ENCODE data around the gene CEP250.
"Not testable (repeated sequence)": the region's sequence is repeated elsewhere in the genome, so short reads cannot be mapped to it uniquely, and the experiment has no call there.

CEP250 gene

DNA sequence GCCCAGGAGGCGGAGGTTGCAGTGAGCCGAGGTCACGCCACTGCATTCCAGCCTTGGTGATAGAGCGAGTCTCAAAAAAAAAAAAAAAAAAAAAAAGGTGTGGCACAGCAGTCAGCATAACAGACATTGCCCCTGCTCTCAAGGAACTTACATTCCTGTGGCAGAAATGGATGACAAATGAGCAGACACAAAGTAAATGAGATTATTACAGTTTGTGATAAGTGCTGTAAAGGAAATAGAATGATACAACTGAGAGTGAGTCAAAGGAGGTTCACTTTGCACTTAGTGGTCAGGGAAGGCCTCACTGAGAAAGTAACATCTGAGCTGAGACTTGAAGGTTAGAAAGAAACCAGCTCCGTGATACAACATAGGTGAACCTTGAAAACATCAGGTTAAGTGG lies 36.4 kb downstream of the CEP250 start:
- DNase-seq (ENCODE audit: low spot score), result no peak

DNA sequence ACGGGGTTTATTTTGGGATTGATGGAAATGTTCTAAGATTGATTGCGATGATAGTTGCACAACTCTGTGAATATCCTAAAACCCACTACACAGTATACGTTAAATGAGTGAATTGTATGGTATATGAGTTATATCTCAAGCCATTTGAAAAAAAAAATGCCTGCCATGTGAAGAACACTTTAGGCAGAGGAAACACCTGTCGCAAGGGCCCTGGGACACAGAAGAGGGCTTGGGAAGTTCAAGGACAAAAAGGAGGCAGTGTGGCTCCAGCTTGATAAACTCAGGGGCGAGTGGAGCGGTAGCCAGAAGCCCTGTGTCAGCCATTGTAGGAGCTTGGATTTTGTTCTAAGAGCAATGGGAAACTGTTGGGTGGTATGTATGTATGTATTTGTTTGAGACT lies 37.0 kb downstream of the CEP250 start:
- DNase-seq (ENCODE audit: low spot score), result no peak

DNA sequence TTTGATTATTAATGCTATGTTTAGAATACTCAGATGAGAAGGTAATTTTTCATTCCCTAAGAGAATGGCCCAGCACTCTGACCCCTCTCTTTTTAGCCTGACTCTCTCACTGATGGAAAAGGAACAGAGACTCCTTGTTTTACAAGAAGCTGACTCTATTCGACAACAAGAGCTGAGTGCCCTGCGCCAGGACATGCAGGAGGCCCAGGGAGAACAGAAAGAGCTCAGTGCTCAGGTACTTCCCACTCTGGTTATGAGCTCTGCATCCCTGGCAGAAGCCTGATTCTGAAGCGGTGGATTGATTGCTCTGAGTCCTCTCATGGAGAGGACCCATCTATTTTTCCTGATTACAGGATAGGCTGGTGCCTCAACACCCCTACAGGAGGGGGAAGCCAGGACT lies 41.1 kb downstream of the CEP250 start:
- no peak for DNase-seq (ENCODE audit: low spot score)

DNA sequence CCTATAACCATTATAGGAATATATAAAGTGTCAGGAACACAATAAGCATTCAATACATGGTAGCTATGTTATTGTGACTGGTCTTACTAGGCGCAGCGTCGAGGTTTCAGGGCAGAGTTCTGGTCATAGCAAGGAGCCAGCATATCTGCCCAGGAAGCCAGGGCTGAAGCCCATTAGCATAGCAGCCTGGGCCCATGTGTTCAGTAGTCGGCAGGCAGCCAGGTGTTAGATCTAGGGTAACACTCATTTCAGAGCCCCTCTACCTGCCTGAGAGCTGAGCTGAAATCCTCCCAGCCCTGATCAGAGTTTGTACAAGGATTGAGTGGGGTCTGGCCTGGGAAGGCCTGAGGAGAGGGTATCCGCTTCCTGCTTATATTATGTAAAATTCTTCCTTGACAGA lies 41.9 kb downstream of the CEP250 start:
- DNase-seq (ENCODE audit: low spot score), result no peak

DNA sequence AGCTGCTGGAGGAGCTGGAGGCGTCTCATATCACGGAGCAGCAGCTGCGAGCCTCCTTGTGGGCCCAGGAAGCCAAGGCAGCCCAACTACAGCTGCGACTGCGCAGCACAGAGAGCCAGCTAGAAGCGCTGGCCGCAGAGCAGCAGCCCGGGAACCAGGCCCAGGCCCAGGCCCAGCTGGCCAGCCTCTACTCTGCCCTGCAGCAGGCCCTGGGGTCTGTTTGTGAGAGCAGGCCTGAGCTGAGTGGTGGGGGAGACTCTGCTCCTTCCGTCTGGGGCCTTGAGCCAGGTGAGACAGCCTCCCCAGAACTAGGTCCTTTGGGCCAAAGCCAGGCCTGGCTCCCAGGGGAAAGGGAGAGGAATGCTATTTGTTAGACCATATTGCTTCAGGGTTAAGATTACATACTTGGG lies 42.4 kb downstream of the CEP250 start:
- no peak for DNase-seq (ENCODE audit: low spot score)

DNA sequence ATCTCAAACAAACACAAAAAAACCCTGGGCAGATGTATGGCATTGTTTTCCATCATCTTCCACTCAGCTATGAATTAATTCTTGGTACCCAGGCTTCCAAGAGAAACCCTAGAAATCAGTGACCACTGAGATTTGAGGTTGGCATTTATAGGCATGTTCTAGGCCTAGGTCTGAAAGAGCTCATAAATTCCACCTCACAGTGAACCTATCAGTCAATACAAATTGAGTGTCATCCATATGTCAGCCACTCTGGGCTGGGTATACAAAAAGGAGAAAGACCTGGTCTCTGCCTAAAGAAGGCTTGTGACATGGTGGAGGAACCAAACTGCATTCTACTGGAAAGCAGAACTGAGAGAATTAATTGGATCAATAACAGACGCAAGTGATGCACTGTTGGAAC lies 43.9 kb downstream of the CEP250 start:
- no peak for DNase-seq (ENCODE audit: low spot score)

DNA sequence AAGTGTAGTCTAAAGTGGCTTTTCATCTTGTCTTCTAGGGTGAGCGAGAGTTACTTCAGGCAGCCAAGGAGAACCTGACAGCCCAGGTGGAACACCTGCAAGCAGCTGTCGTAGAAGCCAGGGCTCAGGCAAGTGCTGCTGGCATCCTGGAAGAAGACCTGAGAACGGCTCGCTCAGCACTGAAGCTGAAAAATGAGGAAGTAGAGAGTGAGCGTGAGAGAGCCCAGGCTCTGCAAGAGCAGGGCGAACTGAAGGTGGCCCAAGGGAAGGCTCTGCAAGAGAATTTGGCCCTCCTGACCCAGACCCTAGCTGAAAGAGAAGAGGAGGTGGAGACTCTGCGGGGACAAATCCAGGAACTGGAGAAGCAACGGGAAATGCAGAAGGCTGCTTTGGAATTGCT lies 47.0 kb downstream of the CEP250 start:
- DNase-seq (ENCODE audit: low spot score), result no peak

DNA sequence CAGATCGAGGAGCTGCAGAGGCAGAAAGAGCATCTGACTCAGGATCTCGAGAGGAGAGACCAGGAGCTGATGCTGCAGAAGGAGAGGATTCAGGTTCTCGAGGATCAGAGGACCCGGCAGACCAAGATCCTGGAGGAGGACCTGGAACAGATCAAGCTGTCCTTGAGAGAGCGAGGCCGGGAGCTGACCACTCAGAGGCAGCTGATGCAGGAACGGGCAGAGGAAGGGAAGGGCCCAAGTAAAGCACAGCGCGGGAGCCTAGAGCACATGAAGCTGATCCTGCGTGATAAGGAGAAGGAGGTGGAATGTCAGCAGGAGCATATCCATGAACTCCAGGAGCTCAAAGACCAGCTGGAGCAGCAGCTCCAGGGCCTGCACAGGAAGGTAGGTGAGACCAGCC lies 47.9 kb downstream of the CEP250 start:
- no peak for DNase-seq (ENCODE audit: low spot score)

DNA sequence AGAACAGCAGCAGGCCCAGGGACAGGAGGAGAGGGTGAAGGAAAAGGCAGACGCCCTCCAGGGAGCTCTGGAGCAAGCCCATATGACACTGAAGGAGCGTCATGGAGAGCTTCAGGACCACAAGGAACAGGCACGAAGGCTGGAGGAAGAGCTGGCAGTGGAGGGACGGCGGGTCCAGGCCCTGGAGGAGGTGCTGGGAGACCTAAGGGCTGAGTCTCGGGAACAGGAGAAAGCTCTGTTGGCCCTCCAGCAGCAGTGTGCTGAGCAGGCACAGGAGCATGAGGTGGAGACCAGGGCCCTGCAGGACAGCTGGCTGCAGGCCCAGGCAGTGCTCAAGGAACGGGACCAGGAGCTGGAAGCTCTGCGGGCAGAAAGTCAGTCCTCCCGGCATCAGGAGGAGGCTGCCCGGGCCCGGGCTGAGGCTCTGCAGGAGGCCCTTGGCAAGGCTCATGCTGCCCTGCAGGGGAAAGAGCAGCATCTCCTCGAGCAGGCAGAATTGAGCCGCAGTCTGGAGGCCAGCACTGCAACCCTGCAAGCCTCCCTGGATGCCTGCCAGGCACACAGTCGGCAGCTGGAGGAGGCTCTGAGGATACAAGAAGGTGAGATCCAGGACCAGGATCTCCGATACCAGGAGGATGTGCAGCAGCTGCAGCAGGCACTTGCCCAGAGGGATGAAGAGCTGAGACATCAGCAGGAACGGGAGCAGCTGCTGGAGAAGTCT lies 48.6 kb downstream of the CEP250 start:
- DNase-seq (ENCODE audit: low spot score), result no peak

DNA sequence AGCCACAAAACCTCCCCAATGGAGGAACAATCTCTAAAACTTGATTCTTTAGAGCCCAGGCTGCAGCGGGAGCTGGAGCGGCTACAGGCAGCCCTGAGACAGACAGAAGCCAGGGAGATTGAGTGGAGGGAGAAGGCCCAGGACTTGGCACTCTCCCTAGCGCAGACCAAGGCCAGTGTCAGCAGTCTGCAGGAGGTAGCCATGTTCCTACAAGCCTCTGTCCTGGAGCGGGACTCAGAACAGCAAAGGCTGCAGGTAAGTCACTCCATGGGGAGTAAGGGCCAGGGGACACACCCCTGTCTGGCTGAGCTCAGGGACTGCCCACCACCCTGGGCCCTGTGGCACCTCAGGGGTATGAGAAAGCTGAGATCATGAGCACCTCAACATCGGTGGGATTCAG lies 49.4 kb downstream of the CEP250 start:
- no peak for DNase-seq (ENCODE audit: low spot score)

DNA sequence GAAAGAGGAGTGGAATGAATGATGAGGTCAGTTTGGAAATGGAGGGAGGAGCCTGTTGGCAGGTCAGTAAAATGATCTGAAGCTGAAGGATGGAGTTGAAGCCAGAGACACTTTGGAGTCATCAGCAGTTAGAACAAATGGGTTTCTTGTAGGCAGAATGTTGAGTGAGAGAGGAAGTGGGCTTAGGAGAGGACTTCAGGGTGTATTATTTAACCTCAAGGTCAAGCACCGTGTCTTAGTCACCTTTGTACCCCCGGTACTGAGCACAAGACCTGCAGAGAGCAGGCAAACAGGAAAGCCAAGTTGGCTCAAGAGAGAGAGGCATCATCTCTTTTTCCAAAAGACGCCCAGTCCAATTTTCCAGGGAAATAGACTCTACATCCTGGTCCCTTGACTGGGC lies 50.8 kb downstream of the CEP250 start:
- no peak for DNase-seq (ENCODE audit: low spot score)

DNA sequence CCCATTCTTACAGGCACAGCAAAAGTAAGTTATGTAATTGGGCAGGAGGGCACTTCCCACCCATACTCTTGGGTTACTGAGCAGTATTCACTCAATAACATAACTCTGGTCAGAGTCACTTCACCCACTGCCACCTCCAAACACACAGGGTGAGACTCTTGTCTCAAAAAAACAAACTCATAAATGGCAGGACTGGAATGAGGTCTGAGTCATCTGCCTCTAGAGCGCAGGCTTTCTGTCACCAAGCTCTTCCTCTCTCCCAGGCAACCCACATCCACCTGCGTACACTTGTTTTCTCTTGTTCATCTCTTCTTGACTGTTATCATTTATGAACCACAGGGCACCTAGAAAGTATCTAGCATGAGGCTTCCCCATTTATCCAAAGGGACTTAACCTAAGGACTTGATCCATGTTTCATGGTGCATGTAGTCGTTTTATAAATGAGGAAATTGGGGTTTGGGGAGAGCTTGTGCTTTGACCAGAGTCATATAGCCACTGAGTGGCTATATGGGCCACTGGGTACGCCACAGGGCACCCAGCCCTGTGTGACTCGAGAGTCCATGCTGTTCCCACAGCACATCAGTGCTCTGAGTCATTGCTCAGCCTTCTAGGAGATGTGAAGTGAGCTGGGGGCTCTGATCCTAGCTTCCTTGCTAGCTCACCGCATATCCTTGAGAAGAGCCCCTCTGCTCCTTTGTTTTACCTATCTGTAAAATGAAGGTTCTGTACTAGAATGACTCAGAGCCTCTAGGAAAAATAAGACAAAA lies 51.7 kb downstream of the CEP250 start:
- no peak for DNase-seq (ENCODE audit: low spot score)

DNA sequence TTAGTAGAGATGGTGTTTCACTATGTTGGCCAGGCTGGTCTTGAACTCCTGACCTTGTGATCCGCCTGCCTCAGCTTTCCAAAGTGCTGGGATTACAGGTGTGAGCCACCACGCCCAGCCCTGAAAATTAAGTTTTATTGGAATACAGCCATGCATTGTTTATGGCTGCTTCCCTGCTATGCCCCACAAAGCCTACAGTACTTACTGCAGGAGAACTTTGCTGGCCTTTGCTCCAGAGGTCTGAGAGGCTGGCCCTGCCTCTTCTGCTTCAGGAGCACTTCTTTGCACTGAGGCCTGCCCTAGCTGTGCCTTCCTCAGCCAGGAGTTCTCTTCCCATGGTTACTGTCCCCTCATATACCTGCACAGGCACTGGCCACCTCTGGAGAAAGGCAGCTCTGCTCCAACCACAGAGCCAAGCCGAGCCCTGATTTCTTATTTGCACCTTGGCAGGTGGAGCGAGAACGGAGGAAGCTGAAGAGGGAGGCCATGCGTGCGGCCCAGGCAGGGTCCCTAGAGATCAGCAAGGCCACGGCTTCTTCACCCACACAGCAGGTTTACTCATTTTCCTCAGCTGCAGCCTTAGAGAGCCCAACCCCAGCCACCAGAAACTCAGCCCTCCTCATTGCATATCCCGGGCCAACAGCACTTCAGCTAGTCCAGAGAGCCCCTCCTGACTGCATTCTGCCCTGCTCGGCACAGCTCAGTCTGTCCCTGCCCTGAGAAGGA lies 53.3 kb downstream of the CEP250 start:
- DNase-seq (ENCODE audit: low spot score), result no peak

DNA sequence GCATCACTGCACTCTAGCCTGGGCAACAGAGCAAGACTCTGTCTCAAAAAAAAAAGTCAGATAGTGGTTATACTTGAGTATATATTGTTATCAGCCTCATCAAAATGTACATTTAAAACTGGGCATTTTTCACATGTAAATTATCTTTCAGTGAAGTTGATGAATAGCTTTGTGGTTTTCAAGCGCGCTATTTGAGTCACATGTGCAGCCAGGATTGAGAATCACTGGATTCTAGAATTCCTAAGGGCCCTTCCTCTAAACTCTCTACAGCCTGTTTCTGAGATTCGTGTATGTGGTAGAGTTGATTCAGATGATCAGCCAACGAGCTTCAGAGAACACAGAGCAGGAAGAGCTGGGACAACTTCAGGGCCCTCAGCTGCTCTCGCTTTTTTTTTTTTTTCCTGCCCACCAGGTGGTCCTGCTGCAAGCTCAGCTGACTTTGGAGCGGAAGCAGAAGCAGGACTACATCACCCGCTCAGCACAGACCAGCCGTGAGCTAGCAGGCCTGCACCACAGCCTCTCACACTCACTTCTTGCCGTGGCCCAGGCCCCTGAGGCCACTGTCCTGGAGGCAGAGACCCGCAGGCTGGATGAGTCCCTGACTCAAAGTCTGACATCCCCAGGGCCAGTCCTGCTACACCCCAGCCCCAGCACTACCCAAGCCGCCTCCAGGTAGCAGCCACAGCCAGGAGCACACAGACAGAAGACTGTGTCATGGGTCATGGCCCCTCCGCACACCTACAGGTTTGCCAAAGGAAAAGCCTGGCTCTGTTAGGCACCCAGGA lies 55.7 kb downstream of the CEP250 start:
- no peak for DNase-seq (ENCODE audit: low spot score)

DNA sequence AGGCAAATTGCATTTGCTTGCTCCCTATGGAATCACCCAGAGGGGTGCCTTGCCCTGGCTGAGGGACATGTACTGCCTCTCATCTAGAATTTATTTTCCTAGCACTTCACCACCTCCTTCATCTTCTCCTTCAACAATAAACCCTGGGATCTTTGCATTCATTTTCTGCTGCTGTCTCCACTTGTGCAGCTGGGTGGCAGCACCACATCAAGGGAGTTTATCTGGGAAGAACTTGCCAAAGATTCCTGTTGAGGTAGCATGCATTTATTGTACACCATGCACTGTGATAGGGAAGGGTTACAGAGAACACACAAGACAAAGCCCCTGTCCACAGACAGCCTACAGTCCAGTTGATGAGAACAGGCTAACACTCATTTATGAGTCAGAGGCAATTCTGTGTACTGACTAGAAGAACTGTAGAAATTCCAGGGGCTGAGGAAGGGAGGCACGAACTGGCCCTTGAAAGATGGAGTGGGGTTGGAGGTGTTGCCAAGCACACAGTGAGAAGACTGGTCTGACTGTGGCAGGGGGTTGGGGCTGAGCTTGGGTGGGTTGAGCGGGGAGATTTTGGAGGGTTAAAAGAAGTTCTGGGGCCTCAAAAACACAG lies 56.5 kb downstream of the CEP250 start:
- peak; percentile 56 for DNase-seq (ENCODE audit: low spot score)

DNA sequence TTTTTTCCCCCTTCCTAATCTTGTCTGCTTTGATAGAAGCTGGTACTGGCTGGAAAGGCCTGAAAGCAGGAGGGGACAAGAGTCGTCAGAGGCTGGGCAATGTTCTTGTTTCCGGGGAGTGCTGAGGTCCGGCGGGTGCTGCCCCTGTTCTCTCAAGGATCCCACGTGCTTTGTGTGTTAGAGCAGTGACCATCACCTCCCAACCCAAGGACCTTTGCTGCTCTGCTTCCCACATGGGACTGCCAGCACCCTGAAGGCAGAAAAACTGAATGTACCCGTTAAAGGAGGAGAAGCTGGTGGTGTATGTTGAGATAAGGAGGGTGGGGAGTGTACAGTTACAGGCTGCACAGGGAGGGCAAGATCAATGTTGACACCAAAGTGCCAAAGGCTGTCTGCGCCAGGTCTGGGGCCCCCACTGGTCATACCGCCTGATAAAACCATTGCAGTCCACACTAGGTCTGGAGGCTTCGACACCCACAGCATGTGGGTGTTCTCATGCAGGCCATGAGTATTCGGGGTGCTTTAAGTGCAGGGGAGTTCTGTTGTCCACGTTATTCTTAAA lies 59.1 kb downstream of the CEP250 start:
- DNase-seq (ENCODE audit: low spot score), result no peak

DNA sequence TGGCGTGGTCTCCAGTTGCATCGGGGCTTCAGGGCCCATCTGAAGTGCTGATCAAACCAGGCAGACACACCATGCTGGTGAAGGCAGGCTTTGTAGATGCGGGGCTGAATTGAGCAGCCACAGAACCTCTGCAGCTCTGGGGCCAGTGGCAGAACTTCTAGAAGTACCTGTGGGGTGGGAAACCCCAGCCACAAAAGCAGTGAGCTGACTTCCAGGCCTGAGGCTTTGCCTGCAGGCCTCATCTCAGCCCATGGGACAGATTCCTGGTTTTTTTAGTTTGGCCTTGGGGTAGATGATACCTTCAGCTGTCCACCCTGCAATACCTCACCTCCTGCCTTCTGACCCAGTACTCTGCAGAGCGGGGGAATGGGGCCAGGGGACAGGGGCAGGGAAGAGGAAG lies 59.9 kb downstream of the CEP250 start:
- DNase-seq (ENCODE audit: low spot score), result no peak

DNA sequence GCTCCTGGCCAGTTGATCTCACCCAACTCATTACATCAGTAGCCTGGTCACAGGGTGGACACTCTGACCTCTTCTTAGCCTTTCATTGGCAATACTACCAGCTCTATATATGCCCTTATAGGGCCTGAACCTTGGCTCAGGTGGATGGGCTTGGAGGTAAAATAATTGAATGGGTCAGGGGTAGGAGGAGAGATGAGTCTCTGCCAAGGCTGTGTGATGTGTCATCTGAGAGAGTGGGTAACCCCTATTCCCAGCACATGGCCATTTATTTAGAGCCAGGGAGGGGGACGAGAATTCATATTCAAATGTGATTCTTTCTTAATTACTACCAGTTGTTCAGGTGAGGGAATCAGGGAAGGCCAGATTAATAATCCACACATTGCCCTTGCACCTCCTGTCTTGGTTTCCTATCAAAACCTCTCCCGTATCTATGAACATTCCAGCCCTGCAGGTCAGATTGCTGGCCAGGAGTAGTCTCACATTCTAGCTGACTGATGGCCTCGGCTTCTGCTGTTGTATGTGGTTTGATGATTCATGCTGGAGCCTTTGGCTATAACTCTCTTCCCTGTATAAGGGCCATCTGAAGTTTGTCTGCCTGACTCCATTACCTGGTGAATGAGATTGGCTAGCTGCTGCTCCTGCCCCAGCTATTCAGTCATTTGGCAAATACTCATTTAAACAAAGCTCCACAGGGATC lies 60.7 kb downstream of the CEP250 start:
- peak; percentile 50 for DNase-seq (ENCODE audit: low spot score)

DNA sequence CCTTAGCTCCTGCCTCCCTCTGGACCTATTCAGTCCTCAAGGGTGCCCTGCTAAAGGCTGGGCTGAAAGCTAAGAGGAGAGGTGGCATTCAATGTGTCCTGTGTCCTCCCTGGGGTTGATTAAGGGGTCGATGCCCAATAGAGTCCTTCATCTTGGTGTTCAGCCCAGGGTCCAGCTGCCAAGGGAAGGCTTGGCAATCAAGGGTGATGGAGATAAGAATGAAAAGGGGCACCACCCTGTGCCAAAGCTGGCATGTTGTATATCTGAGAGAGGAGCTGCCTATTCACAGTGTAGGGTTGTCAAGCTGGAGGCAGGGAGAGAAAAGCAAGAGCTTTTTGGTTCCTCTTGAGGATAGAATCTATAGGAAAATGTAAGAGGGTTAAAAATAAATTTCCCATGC lies 61.7 kb downstream of the CEP250 start:
- no peak for DNase-seq (ENCODE audit: low spot score)

DNA sequence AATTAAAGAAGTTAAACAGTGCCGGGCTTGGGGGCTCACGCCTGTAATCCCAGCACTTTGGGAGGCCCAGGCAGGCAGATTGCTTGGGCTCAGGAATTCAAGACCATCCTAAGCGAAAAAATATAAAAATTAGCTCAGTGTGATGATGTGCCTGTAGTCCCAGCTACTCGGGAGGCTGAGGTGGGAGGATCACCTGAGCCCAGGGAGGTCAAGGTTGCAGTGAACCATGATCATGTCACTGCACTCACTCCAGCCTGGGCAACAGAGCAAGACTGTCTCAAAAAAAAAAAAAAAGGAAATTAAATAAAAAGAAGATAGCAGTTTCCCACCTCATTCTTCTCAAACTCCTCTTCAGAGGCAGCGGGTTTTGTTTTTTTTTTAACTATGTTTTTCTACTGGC lies 62.4 kb downstream of the CEP250 start:
- DNase-seq (ENCODE audit: low spot score), result not testable (repeated sequence)

DNA sequence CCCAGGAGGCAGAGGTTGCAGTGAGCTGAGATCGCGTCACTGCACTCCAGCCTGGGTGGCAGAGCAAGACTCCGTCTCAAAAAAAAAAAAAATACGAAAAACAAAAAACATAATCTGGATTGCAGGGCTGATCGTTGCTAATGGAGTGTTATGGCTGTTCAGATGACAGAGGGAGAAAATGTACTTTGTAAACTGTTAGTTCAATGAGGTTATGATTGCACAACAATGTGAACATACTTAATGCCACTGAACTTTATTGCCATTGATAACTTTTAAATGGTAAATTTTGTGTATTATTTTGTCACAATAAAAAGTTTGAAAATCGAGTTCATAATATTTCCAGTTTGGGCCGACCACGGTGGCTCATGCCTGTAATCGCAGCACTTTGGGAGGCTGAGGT lies 63.6 kb downstream of the CEP250 start:
- DNase-seq (ENCODE audit: low spot score), result no peak

Measured in COLO829 (cell line).